SK-N-SH (cell line): ENCODE results near the gene DNTT. TPM values are rescaled to one million over a fixed set of nuclear protein-coding genes. Genes with fewer than 3 reads are reported as not detected.

Source experiments
- CTCF ChIA-PET: fragments of 300-600, 350-600 bp; formaldehyde crosslinking; extraction: SDS; loops from one replicate; lab custom pipeline; 2021; lab: Yijun Ruan, JAX
- POLR2A ChIA-PET: fragments of 350-600 bp; sonication (Branson Sonifier 250); formaldehyde crosslinking; extraction: SDS; loops from one replicate; lab custom pipeline; 2020; ENCODE audit warnings: antibody characterized with exemption, inconsistent platforms; lab: Yijun Ruan, JAX
- DNase-seq: peaks from one replicate; pipeline ENCODE4 v3.0.0; 2012
- H2AFZ ChIP-seq: fragments of 200-600 bp; sonication (generic); 2 replicates; pipeline ENCODE4 v1.8.1; 2016; ENCODE audit warnings: antibody characterized with exemption, mild to moderate bottlenecking, low read depth
- H3F3A ChIP-seq: fragments of 200-600 bp; sonication (generic); replicated peaks from 2 replicates; pipeline ENCODE3; 2016; ENCODE audit warnings: antibody characterized with exemption, mild to moderate bottlenecking; ENCODE audit not compliant: insufficient read depth
- H3K27ac ChIP-seq, 2 experiments: fragments of 200-500 bp in 1 of 2; fragments of 200-600 bp in 1 of 2; sonication (Bioruptor generic) in 1 of 2; sonication (generic), shearing (Covaris generic) in 1 of 2; 2 replicates each; pipeline versions ENCODE4 v1.5.1 to v1.6.1; 2014 to 2016; ENCODE audit warnings: low read depth in 2 of 2, inconsistent platforms in 1 of 2, low read length in 1 of 2, mild to moderate bottlenecking in 1 of 2, mixed read lengths in 1 of 2
- H3K27me3 ChIP-seq: fragments of 200-600 bp; sonication (generic), shearing (Covaris generic); 2 replicates; pipeline ENCODE4 v1.6.1; 2016; ENCODE audit warnings: mixed run types; ENCODE audit not compliant: insufficient read depth
- H3K36me3 ChIP-seq, 2 experiments: fragments of 200-500 bp in 1 of 2; fragments of 200-600 bp in 1 of 2; sonication (Bioruptor generic) in 1 of 2; sonication (generic) in 1 of 2; replicated peaks in 1 of 2; 2 replicates each; pipeline versions ENCODE3 to v1.5.1; 2014 to 2016; ENCODE audit warnings: low read length in 1 of 2, mild to moderate bottlenecking in 1 of 2; ENCODE audit not compliant: insufficient read depth in 2 of 2, control insufficient read depth in 1 of 2
- H3K4me1 ChIP-seq, 2 experiments: fragments of 200-500 bp in 1 of 2; fragments of 200-600 bp in 1 of 2; sonication (Bioruptor generic) in 1 of 2; sonication (generic), shearing (Covaris generic) in 1 of 2; 2 replicates each; pipeline versions ENCODE4 v1.5.1 to v1.6.1; 2014 to 2016; ENCODE audit warnings: low read depth in 1 of 2, low read length in 1 of 2, mixed run types in 1 of 2; ENCODE audit not compliant: insufficient read depth in 2 of 2, control insufficient read depth in 1 of 2
- H3K4me2 ChIP-seq: fragments of 200-600 bp; sonication (generic), shearing (Covaris generic); 2 replicates; pipeline ENCODE4 v1.6.1; 2017; ENCODE audit warnings: mixed run types
- H3K4me3 ChIP-seq, 2 experiments: fragments of 200-500 bp in 1 of 2; fragments of 200-600 bp in 1 of 2; sonication (Bioruptor generic) in 1 of 2; sonication (generic), shearing (Covaris generic) in 1 of 2; 2 replicates each; pipeline versions ENCODE4 v1.5.1 to v1.8.1; 2014 to 2016; ENCODE audit warnings: low read depth in 2 of 2, inconsistent platforms in 1 of 2, low read length in 1 of 2, mild to moderate bottlenecking in 1 of 2, mixed read lengths in 1 of 2, moderate library complexity in 1 of 2
- H3K79me2 ChIP-seq: fragments of 200-600 bp; sonication (generic); 2 replicates; pipeline ENCODE4 v1.8.1; 2017; ENCODE audit warnings: mild to moderate bottlenecking; ENCODE audit not compliant: insufficient read depth
- H3K9ac ChIP-seq: fragments of 200-600 bp; sonication (generic); 2 replicates; pipeline ENCODE4 v1.6.1; 2017; ENCODE audit warnings: mixed run types
- H3K9me2 ChIP-seq: fragments of 200-600 bp; sonication (generic); 2 replicates; pipeline ENCODE4 v1.6.1; 2017; ENCODE audit warnings: mixed run types
- H3K9me3 ChIP-seq: fragments of 200-600 bp; sonication (generic); 2 replicates; pipeline ENCODE4 v1.6.1; 2017; ENCODE audit warnings: mixed run types, mild to moderate bottlenecking, moderate library complexity
- H4K20me1 ChIP-seq: fragments of 200-600 bp; sonication (generic); 2 replicates; pipeline ENCODE4 v1.6.1; 2017; ENCODE audit warnings: mild to moderate bottlenecking, mixed run types; ENCODE audit not compliant: insufficient read depth
- EZH2phosphoT487 ChIP-seq: fragments of 200-600 bp; sonication (generic); IDR thresholded peaks from 2 replicates; pipeline ENCODE4 v1.6.1; 2017; ENCODE audit warnings: low read depth, mixed run types, mild to moderate bottlenecking, antibody characterized with exemption, moderate library complexity, borderline replicate concordance
- FOSL2 ChIP-seq: IDR thresholded peaks from 2 replicates; pipeline ENCODE4 v1.4.0; 2012; ENCODE audit warnings: low read depth, mild to moderate bottlenecking, moderate library complexity, borderline replicate concordance
- FOXJ3 ChIP-seq: sonication (generic); formaldehyde crosslinking; IDR thresholded peaks from 2 replicates; pipeline ENCODE4 v1.5.1; 2020; ENCODE audit warnings: mild to moderate bottlenecking, missing genetic modification reagents
- GABPA ChIP-seq: IDR thresholded peaks from 2 replicates; pipeline ENCODE4 v1.4.0; 2012; ENCODE audit warnings: low read depth, mild to moderate bottlenecking
- MEF2A ChIP-seq: IDR thresholded peaks from 2 replicates; pipeline ENCODE4 v1.4.0; 2012; ENCODE audit warnings: low read depth, borderline replicate concordance
- MXI1 ChIP-seq: IDR thresholded peaks from 2 replicates; pipeline ENCODE4 v1.6.1; 2012; ENCODE audit warnings: mild to moderate bottlenecking, low read depth, low read length, improper control_type of control experiment
- NFIC ChIP-seq: IDR thresholded peaks from 2 replicates; pipeline ENCODE4 v1.4.0; 2012; ENCODE audit warnings: borderline replicate concordance
- NRF1 ChIP-seq: IDR thresholded peaks from 2 replicates; pipeline ENCODE4 v1.6.1; 2012; ENCODE audit warnings: low read depth, mild to moderate bottlenecking, low read length
- RCOR1 ChIP-seq: fragments of 150-350 bp; IDR thresholded peaks from 2 replicates; pipeline ENCODE4 v1.6.1; 2017; ENCODE audit warnings: antibody characterized with exemption, low read length
- RXRA ChIP-seq: IDR thresholded peaks from 2 replicates; pipeline ENCODE4 v1.4.0; 2012; ENCODE audit warnings: low read depth, mild to moderate bottlenecking, borderline replicate concordance
- TEAD4 ChIP-seq: IDR thresholded peaks from 2 replicates; pipeline ENCODE4 v1.4.0; 2012; ENCODE audit warnings: mild to moderate bottlenecking, borderline replicate concordance; ENCODE audit not compliant: insufficient read depth
- USF1 ChIP-seq: IDR thresholded peaks from 2 replicates; pipeline ENCODE4 v1.4.0; 2012; ENCODE audit warnings: low read depth, borderline replicate concordance
- YY1 ChIP-seq: IDR thresholded peaks from 2 replicates; pipeline ENCODE4 v1.4.0; 2012; ENCODE audit warnings: low read depth, mild to moderate bottlenecking
- WGBS: methylation state at CpG from one replicate; pipeline ENCODE4 v1.1.6; 2017; ENCODE audit warnings: low lambda C conversion rate; 5-methylcytosine and 5-hydroxymethylcytosine counted together
- polyA plus RNA-seq, 3 experiments: library from polyadenylated mRNA; depleted of rRNA; stranded (reverse); fragments of >200 nt; gene quantifications; 2 replicates each; pipeline ENCODE4 v1.2.3, GENCODE V29; 2012
- TF ChIP-seq, protein P1 (sequence below): IDR thresholded peaks from 2 replicates; pipeline ENCODE4; 2012

DNTT gene
- polyA plus RNA-seq, 1 of the 3 experiments (the other 2 are of a cell fraction), result not detected

DNA sequence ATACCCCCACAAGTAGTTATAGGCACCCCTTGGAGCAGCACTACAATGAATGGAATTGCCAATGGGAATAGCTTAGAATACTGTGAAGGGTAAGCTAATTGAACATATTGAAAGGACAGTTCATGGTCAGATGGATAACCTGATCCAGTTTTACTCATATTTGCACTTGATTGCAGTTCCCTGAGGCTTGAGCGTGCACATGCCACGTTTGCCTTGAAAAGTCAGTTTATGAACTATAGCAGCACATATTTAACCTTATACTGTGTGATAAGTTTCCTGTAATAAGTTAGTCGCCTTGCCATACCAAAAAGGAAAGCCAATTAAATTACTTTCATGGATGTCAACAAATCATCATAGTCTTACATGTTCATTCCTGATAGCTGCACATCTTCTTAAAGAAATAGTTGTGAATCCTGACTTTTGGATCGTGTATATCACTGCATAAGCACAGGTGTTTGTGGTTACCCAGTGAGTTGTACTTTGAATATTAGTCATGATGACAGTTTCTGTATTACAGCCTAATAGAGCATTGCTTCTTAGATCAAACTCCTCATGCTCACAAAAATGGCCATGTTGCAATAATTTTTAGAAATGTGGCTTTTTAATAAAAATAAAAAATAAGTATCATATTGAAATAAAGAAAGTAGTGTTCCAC is 21.6 kb downstream of the DNTT start:
- ChIA-PET CTCF (interaction anchor here (1.0 to 7.0 kb wide), 2 partner anchors 9 to 100 kb away, joined by 3 to 42 read pairs; no protein-coding TSS in a partner anchor), POLR2A (no interaction called here)
- Histone ChIP-seq H2AFZ (no peak overlapping the region), H3K27ac (no peak overlapping the region), H3K27me3 (no peaks in the 10 kb centered on the region; the same call in 1 of the 2 replicates), H3K9ac (no peak overlapping the region), H3K79me2 (no peaks in the 10 kb centered on the region), H3K4me1 (no peaks in the 10 kb centered on the region), H4K20me1 (no peaks in the 10 kb centered on the region), H3K9me2 (peaks cover 3% of the 10 kb centered on the region; the same call in 1 of the 2 replicates), H3F3A (no peaks in the 10 kb centered on the region), H3K4me3 (no peak overlapping the region), H3K4me2 (no peak overlapping the region), H3K9me3 (no peaks in the 10 kb centered on the region), H3K36me3 (no peaks in the 10 kb centered on the region)
- WGBS, result 16% methylated on average over 4 of the region's 4 CpGs
- TF ChIP-seq FOSL2 (no peak), MXI1 (no peak), FOXJ3 (CRISPR knock-in tag) (no peak), USF1 (no peak), RCOR1 (no peak), EZH2phosphoT487 (no peak), RXRA (no peak), NRF1 (no peak), TEAD4 (no peak), MEF2A (no peak)
- TF ChIP-seq, protein P1, sequence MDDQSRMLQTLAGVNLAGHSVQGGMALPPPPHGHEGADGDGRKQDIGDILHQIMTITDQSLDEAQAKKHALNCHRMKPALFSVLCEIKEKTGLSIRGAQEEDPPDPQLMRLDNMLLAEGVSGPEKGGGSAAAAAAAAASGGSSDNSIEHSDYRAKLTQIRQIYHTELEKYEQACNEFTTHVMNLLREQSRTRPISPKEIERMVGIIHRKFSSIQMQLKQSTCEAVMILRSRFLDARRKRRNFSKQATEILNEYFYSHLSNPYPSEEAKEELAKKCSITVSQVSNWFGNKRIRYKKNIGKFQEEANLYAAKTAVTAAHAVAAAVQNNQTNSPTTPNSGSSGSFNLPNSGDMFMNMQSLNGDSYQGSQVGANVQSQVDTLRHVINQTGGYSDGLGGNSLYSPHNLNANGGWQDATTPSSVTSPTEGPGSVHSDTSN, result no peak
- DNase-seq, result no peak

GRCh38 chr10:96327462-96327861 is 23.2 kb downstream of the DNTT start:
- Histone ChIP-seq H3K9me3 (no peaks in the 10 kb centered on the region), H3K4me1 (no peaks in the 10 kb centered on the region), H3K36me3 (no peaks in the 10 kb centered on the region), H3K4me3 (no peak overlapping the region), H3K27ac (no peak overlapping the region), H3K79me2 (no peaks in the 10 kb centered on the region), H3F3A (no peaks in the 10 kb centered on the region), H4K20me1 (no peaks in the 10 kb centered on the region), H2AFZ (no peak overlapping the region), H3K27me3 (no peaks in the 10 kb centered on the region; the same call in 1 of the 2 replicates), H3K9ac (no peak overlapping the region)
- CTCF ChIA-PET, result interaction anchor here (1.1 to 1.4 kb wide), 2 partner anchors 12 to 37 kb away, joined by 3 read pairs; no protein-coding TSS in a partner anchor
- WGBS, result 22% methylated on average over 5 of the region's 7 CpGs
- TF ChIP-seq MXI1 (no peak), GABPA (no peak), YY1 (no peak), NFIC (no peak), RXRA (no peak)
- TF ChIP-seq, all 33 proteins: peak for 0
- Histone ChIP-seq H3K4me2 (no peak overlapping the region), H3K9me2 (peaks cover 3% of the 10 kb centered on the region; the same call in 1 of the 2 replicates)
- POLR2A ChIA-PET, result no interaction called here
- DNase-seq, result no peak
